IMR-90 (cell line): Measurements from ENCODE around the gene NUDT6. TPM values are rescaled to one million over a fixed set of nuclear protein-coding genes. Genes with fewer than 3 reads are reported as not detected.

ENCODE experiments used
- ATAC-seq: fragments of 200-7000 bp; cut with Tn5 transposase; 2 replicates; pipeline ENCODE4 v1.9.1; 2020; ENCODE audit warnings: low read depth, mild to moderate bottlenecking, moderate library complexity
- BruUV-seq: library from RNA; stranded (reverse); fragments of 400-500 nt; replicated peaks from 2 replicates; lab custom pipeline; 2021; lab: Mats Ljungman, UMichigan
- CTCF ChIA-PET: fragments of 300-600 bp; formaldehyde crosslinking; extraction: SDS; loops from one replicate; lab custom pipeline; 2021; ENCODE audit warnings: antibody characterized with exemption; lab: Yijun Ruan, JAX
- POLR2A ChIA-PET: fragments of 300-600 bp; sonication (Branson Sonifier 250); formaldehyde crosslinking; loops from one replicate; lab custom pipeline; 2022; ENCODE audit warnings: antibody characterized with exemption; ENCODE audit not compliant: unreplicated experiment; lab: Charles Lee
- DNase-seq: peaks from one replicate; pipeline ENCODE4 v3.0.0; 2013
- H2AFZ ChIP-seq: replicated peaks from 2 replicates; pipeline ENCODE3; 2013; ENCODE audit warnings: low read length, mild to moderate bottlenecking; ENCODE audit not compliant: poor library complexity
- H2AK5ac ChIP-seq: 2 replicates; pipeline ENCODE4 v1.6.1; 2013; ENCODE audit warnings: low read depth, low read length, inconsistent platforms
- H2AK9ac ChIP-seq: replicated peaks from 2 replicates; pipeline ENCODE3; 2013; ENCODE audit warnings: mild to moderate bottlenecking, low read depth, low read length, moderate library complexity; ENCODE audit not compliant: poor library complexity
- H2BK120ac ChIP-seq: 2 replicates; pipeline ENCODE4 v1.6.1; 2013; ENCODE audit warnings: low read depth, low read length, inconsistent platforms
- H2BK15ac ChIP-seq: 3 replicates; pipeline ENCODE4 v1.6.1; 2013; ENCODE audit warnings: low read depth, low read length, inconsistent platforms
- H2BK20ac ChIP-seq: 2 replicates; pipeline ENCODE4 v1.6.1; 2013; ENCODE audit warnings: low read depth, mild to moderate bottlenecking, inconsistent platforms, low read length, moderate library complexity
- H2BK5ac ChIP-seq: 2 replicates; pipeline ENCODE4 v1.6.1; 2013; ENCODE audit warnings: mild to moderate bottlenecking, low read depth, low read length, inconsistent platforms; ENCODE audit not compliant: poor library complexity, severe bottlenecking
- H3K14ac ChIP-seq: replicated peaks from 2 replicates; pipeline ENCODE4 v1.6.1; 2013; ENCODE audit warnings: low read depth, low read length, inconsistent platforms
- H3K18ac ChIP-seq: 2 replicates; pipeline ENCODE4 v1.6.1; 2013; ENCODE audit warnings: low read depth, low read length, control low read depth
- H3K23ac ChIP-seq: 2 replicates; pipeline ENCODE4 v1.6.1; 2013; ENCODE audit warnings: low read depth, low read length, inconsistent platforms
- H3K27ac ChIP-seq: 2 replicates; pipeline ENCODE4 v1.5.1; 2013; ENCODE audit warnings: mild to moderate bottlenecking, control low read depth, low read length; ENCODE audit not compliant: insufficient read depth
- H3K27me3 ChIP-seq: 2 replicates; pipeline ENCODE4 v1.6.1; 2013; ENCODE audit warnings: low read length; ENCODE audit not compliant: control insufficient read depth, insufficient read depth
- H3K36me3 ChIP-seq: 2 replicates; pipeline ENCODE4 v1.6.1; 2013; ENCODE audit warnings: low read length, mixed read lengths; ENCODE audit not compliant: control insufficient read depth, insufficient read depth
- H3K4ac ChIP-seq: 2 replicates; pipeline ENCODE4 v1.6.1; 2013; ENCODE audit warnings: low read depth, low read length, inconsistent platforms
- H3K4me1 ChIP-seq: 2 replicates; pipeline ENCODE4 v1.6.1; 2013; ENCODE audit warnings: low read length, mixed read lengths; ENCODE audit not compliant: control insufficient read depth, insufficient read depth
- H3K4me2 ChIP-seq: 2 replicates; pipeline ENCODE4 v1.6.1; 2013; ENCODE audit warnings: low read depth, mild to moderate bottlenecking, control low read depth, low read length, moderate library complexity
- H3K4me3 ChIP-seq: 2 replicates; pipeline ENCODE4 v1.5.1; 2013; ENCODE audit warnings: low read depth, mild to moderate bottlenecking, control low read depth, low read length, moderate library complexity; ENCODE audit not compliant: insufficient read depth
- H3K56ac ChIP-seq: 2 replicates; pipeline ENCODE4 v1.6.1; 2013; ENCODE audit warnings: low read length, inconsistent platforms; ENCODE audit not compliant: insufficient read depth; ENCODE audit errors: extremely low read depth
- H3K79me1 ChIP-seq, 2 experiments: 2 replicates each; pipeline ENCODE4 v1.6.1; 2013; ENCODE audit warnings: low read length in 2 of 2, inconsistent platforms in 1 of 2, low read depth in 1 of 2
- H3K9ac ChIP-seq: 2 replicates; pipeline ENCODE4 v1.6.1; 2013; ENCODE audit warnings: low read depth, low read length, control low read depth
- H3K9me1 ChIP-seq: 2 replicates; pipeline ENCODE4 v1.6.1; 2013; ENCODE audit warnings: low read length, inconsistent platforms; ENCODE audit not compliant: insufficient read depth
- H3K9me3 ChIP-seq: 2 replicates; pipeline ENCODE4 v1.6.1; 2013; ENCODE audit warnings: low read length; ENCODE audit not compliant: control insufficient read depth, insufficient read depth
- H4K20me1 ChIP-seq: 2 replicates; pipeline ENCODE4 v1.6.1; 2013; ENCODE audit warnings: low read length, inconsistent platforms; ENCODE audit not compliant: insufficient read depth
- H4K5ac ChIP-seq: 2 replicates; pipeline ENCODE4 v1.6.1; 2013; ENCODE audit warnings: mild to moderate bottlenecking, low read depth, low read length, control low read depth
- H4K8ac ChIP-seq, 2 experiments: 2 replicates each; pipeline ENCODE4 v1.6.1; 2013; ENCODE audit warnings: low read depth in 2 of 2, low read length in 2 of 2, control low read depth in 1 of 2, inconsistent platforms in 1 of 2
- H4K91ac ChIP-seq: 2 replicates; pipeline ENCODE4 v1.6.1; 2013; ENCODE audit warnings: low read depth, low read length, inconsistent platforms; ENCODE audit not compliant: insufficient read depth
- ELK1 ChIP-seq: fragments of 150-350 bp; IDR thresholded peaks from 2 replicates; pipeline ENCODE4 v1.6.1; 2016; ENCODE audit warnings: low read depth, mild to moderate bottlenecking, low read length, moderate library complexity, borderline replicate concordance
- MAFK ChIP-seq: IDR thresholded peaks from 2 replicates; pipeline ENCODE4 v1.6.1; 2012; ENCODE audit warnings: low read depth, low read length, improper control_type of control experiment
- NFE2L2 ChIP-seq: fragments of 150-350 bp; IDR thresholded peaks from 2 replicates; pipeline ENCODE4 v1.6.1; 2016; ENCODE audit warnings: low read depth, mild to moderate bottlenecking, low read length
- RFX5 ChIP-seq: IDR thresholded peaks from 2 replicates; pipeline ENCODE4 v1.8.0; 2012; ENCODE audit warnings: low read depth, mild to moderate bottlenecking, low read length, moderate library complexity
- WGBS, 2 experiments: methylation state at CpG; one replicate each; pipeline versions ENCODE4 v1.1.5 to v1.1.7; 2013; ENCODE audit warnings: missing lambda C conversion rate in 2 of 2; ENCODE audit not compliant: insufficient read length in 1 of 2; ENCODE audit errors: extremely low coverage in 2 of 2; 5-methylcytosine and 5-hydroxymethylcytosine counted together
- dilution Hi-C: fragments of 300-500 bp; cut with HindIII; formaldehyde crosslinking; loops from one replicate; pipeline ENCODE4 v1.14.3; 2018; ENCODE audit warnings: low sequenced_read_pairs; ENCODE audit not compliant: unreplicated experiment
- in situ Hi-C: fragments of 300-500 bp; cut with MboI; formaldehyde crosslinking; loops from 3 replicates; pipeline ENCODE4 v1.14.3; 2019; ENCODE audit warnings: low sequenced_read_pairs, inconsistent platforms, mixed read lengths
- intact Hi-C: fragments of 100-400 bp; cut with micrococcal nuclease; formaldehyde crosslinking; loops from 2 replicates; pipeline ENCODE4 v1.10.0; 2022
- polyA plus RNA-seq, 3 experiments: library from polyadenylated mRNA; depleted of rRNA; stranded (reverse); fragments of >200 nt; gene quantifications; 2 replicates each; pipeline ENCODE4 v1.2.3, GENCODE V29; 2012; ENCODE audit warnings: low replicate concordance in 1 of 3
- total RNA-seq: library from RNA; depleted of rRNA; stranded (reverse); fragments of >200 nt; gene quantifications from 2 replicates; pipeline ENCODE4 v1.2.3, GENCODE V29; 2012
- TF ChIP-seq, protein P1 (sequence below): fragments of 150-350 bp; IDR thresholded peaks from 2 replicates; pipeline ENCODE4 v1.6.1; 2017; ENCODE audit warnings: mild to moderate bottlenecking, antibody characterized with exemption, low read length, low read depth

NUDT6 gene
- total and polyA plus RNA-seq, 2 of the 4 experiments (the other 2 are of a cell fraction) = 2.7 to 4.8 TPM

- Histone ChIP-seq H3K9me1 (peaks cover 7% of the 10 kb centered on the region), H4K5ac (no peak overlapping the region), H2BK5ac (no peak overlapping the region), H4K91ac (no peak overlapping the region), H4K8ac (0 out of 4 replicates have a peak overlapping the region, but pooled peaks of 1 of the 2 experiments have one; percentile 25), H3K36me3 (no peaks in the 10 kb centered on the region), H3K4me1 (peaks cover 2% of the 10 kb centered on the region; the same call in 1 of the 2 replicates), H3K56ac (no peak overlapping the region), H3K9ac (no peak overlapping the region), H4K20me1 (no peaks in the 10 kb centered on the region), H2BK20ac (no peak overlapping the region), H2AFZ (no peak overlapping the region), H3K27ac (no peak overlapping the region), H3K23ac (peak overlapping the region; percentile 52; the same call in 1 of the 2 replicates), H3K14ac (no peak overlapping the region), H3K4me3 (no peak overlapping the region), H3K4me2 (no peak overlapping the region), H2BK15ac (no peak overlapping the region), H2AK9ac (no peak overlapping the region), H2BK120ac (peak overlapping the region; percentile 19; the same call in 1 of the 2 replicates), H3K27me3 (no peaks in the 10 kb centered on the region), H2AK5ac (no peak overlapping the region), H3K18ac (no peak overlapping the region), H3K79me1 (peaks cover 16 to 42% of the 10 kb centered on the region in 2 experiments), H3K4ac (no peak overlapping the region; the same call in 1 of the 2 replicates), H3K9me3 (no peaks in the 10 kb centered on the region)
- POLR2A ChIA-PET = no interaction called here
- ATAC-seq = no peak
- in situ Hi-C loops = loop anchor here (5.0 to 25.0 kb wide), 2 partner anchors 318 to 608 kb away; no protein-coding TSS in a partner anchor
- CTCF ChIA-PET = interaction anchor here (0.6 kb wide), 1 partner anchor 1210 kb away, joined by 6 read pairs; no protein-coding TSS in a partner anchor
- WGBS, 2 experiments = no CpG with 5 or more reads among the region's 5 CpGs
- BruUV-seq = TSS peak; percentile 61
- TF ChIP-seq ELK1 (no peak), NFE2L2 (peak; percentile 30; the same call in 1 of the 2 replicates), RFX5 (no peak), MAFK (no peak)
- TF ChIP-seq, protein P1, sequence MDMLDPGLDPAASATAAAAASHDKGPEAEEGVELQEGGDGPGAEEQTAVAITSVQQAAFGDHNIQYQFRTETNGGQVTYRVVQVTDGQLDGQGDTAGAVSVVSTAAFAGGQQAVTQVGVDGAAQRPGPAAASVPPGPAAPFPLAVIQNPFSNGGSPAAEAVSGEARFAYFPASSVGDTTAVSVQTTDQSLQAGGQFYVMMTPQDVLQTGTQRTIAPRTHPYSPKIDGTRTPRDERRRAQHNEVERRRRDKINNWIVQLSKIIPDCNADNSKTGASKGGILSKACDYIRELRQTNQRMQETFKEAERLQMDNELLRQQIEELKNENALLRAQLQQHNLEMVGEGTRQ = no peak
- intact Hi-C loops = no loop called here
- DNase-seq = no peak
- dilution Hi-C loops = loop anchor here (25.0 kb wide), 2 partner anchors 158 to 308 kb away; partner anchors contain the start of gene IL21
Measured at GRCh38 chr4:122920473-122920872, 1.9 kb downstream of the NUDT6 start.
